HCT116 (cell line): ENCODE results near the gene DRD2. TPM values are rescaled to one million over a fixed set of nuclear protein-coding genes. Genes with fewer than 3 reads are reported as not detected.

Experiments
- ATAC-seq: fragments of 200-7000 bp; cut with Tn5 transposase; 2 replicates; pipeline ENCODE4 v1.9.1; 2020; ENCODE audit warnings: mild to moderate bottlenecking, moderate library complexity
- BruUV-seq: library from RNA; stranded (reverse); fragments of 400-500 nt; replicated peaks from 2 replicates; lab custom pipeline; 2021; lab: Mats Ljungman, UMichigan
- CTCF ChIA-PET: fragments of 300-600 bp; sonication (Branson Sonifier 250); formaldehyde crosslinking; loops from one replicate; lab custom pipeline; 2021; ENCODE audit warnings: antibody characterized with exemption; lab: Charles Lee
- POLR2A ChIA-PET: fragments of 300-600, 350-600 bp; sonication (Branson Sonifier 250); formaldehyde crosslinking; loops from one replicate; lab custom pipeline; 2021; ENCODE audit warnings: antibody characterized with exemption; lab: Charles Lee
- RAD21 ChIA-PET, 2 experiments: fragments of 300-600 bp; sonication (Branson Sonifier 250); formaldehyde crosslinking; loops; one replicate each; lab custom pipeline; 2023; ENCODE audit warnings: low total read pairs in 2 of 2; ENCODE audit not compliant: uncharacterized antibody in 2 of 2, unreplicated experiment in 2 of 2, low non-redundant PET in 1 of 2; lab: Charles Lee
- DNase-seq: peaks from one replicate; pipeline ENCODE4 v3.0.0-alpha.2; 2010; ENCODE audit warnings: low read depth, low spot score
- H2AFZ ChIP-seq: fragments of 200-600 bp; shearing (Covaris generic), sonication (generic); 2 replicates; pipeline ENCODE4 v1.6.1; 2017; ENCODE audit warnings: low read depth, mixed run types, mixed read lengths, antibody characterized with exemption, low read length; ENCODE audit not compliant: poor library complexity, severe bottlenecking
- H3K27ac ChIP-seq: 2 replicates; pipeline ENCODE4 v1.5.1; 2012; ENCODE audit warnings: low read depth, low read length
- H3K27me3 ChIP-seq: fragments of 200-600 bp; sonication (generic); 2 replicates; pipeline ENCODE4 v1.6.1; 2016; ENCODE audit warnings: mixed run types, low read length, mixed read lengths; ENCODE audit not compliant: insufficient read depth
- H3K36me3 ChIP-seq, 2 experiments: fragments of 200-500 bp in 1 of 2; fragments of 200-600 bp in 1 of 2; sonication (Bioruptor generic) in 1 of 2; sonication (generic) in 1 of 2; 2 replicates each; pipeline versions ENCODE4 v1.5.1 to v1.6.1; 2014 to 2016; ENCODE audit warnings: low read length in 2 of 2, inconsistent platforms in 1 of 2, mixed read lengths in 1 of 2, mixed run types in 1 of 2; ENCODE audit not compliant: insufficient read depth in 2 of 2, control insufficient read depth in 1 of 2
- H3K4me1 ChIP-seq, 2 experiments: fragments of 200-600 bp in 1 of 2; sonication (generic) in 1 of 2; 2 replicates each; pipeline versions ENCODE4 v1.5.1 to v1.6.1; 2012 to 2017; ENCODE audit warnings: low read length in 2 of 2, inconsistent platforms in 1 of 2, mild to moderate bottlenecking in 1 of 2, mixed read lengths in 1 of 2, mixed run types in 1 of 2, moderate library complexity in 1 of 2; ENCODE audit not compliant: insufficient read depth in 2 of 2, control insufficient read depth in 1 of 2
- H3K4me2 ChIP-seq: fragments of 200-600 bp; sonication (generic); 2 replicates; pipeline ENCODE4 v1.6.1; 2017; ENCODE audit warnings: mixed run types, low read length, mixed read lengths
- H3K4me3 ChIP-seq, 2 experiments: fragments of 200-600 bp in 1 of 2; sonication (generic) in 1 of 2; replicated peaks in 1 of 2; 2 replicates each; pipeline ENCODE4 v1.5.1; 2011 to 2016; ENCODE audit warnings: low read length in 2 of 2, control low read depth in 1 of 2, low read depth in 1 of 2, mild to moderate bottlenecking in 1 of 2, mixed read lengths in 1 of 2, mixed run types in 1 of 2
- H3K79me2 ChIP-seq: fragments of 200-600 bp; sonication (generic); 2 replicates; pipeline ENCODE4 v1.6.1; 2017; ENCODE audit warnings: mild to moderate bottlenecking, mixed run types, low read length, moderate library complexity, mixed read lengths; ENCODE audit not compliant: insufficient read depth
- H3K9ac ChIP-seq: fragments of 200-600 bp; sonication (generic); 2 replicates; pipeline ENCODE4 v1.6.1; 2016; ENCODE audit warnings: low read length, mixed read lengths
- H3K9me2 ChIP-seq: fragments of 200-600 bp; sonication (generic), shearing (Covaris generic); 2 replicates; pipeline ENCODE4 v1.6.1; 2017; ENCODE audit warnings: mixed run types, mild to moderate bottlenecking, moderate library complexity; ENCODE audit not compliant: insufficient read depth
- H3K9me3 ChIP-seq, 2 experiments: fragments of 200-500 bp in 1 of 2; fragments of 200-600 bp in 1 of 2; sonication (Bioruptor generic) in 1 of 2; sonication (generic) in 1 of 2; 2 replicates each; pipeline ENCODE4 v1.6.1; 2014 to 2017; ENCODE audit warnings: low read length in 2 of 2, mixed read lengths in 2 of 2, inconsistent platforms in 1 of 2, low read depth in 1 of 2, mild to moderate bottlenecking in 1 of 2, mixed run types in 1 of 2, moderate library complexity in 1 of 2; ENCODE audit not compliant: control insufficient read depth in 1 of 2, insufficient read depth in 1 of 2
- H4K20me1 ChIP-seq: fragments of 200-600 bp; sonication (generic), shearing (Covaris generic); 2 replicates; pipeline ENCODE4 v1.6.1; 2017; ENCODE audit warnings: mixed run types, mild to moderate bottlenecking, moderate library complexity; ENCODE audit not compliant: insufficient read depth
- ATF3 ChIP-seq: IDR thresholded peaks from 2 replicates; pipeline ENCODE4 v1.6.1; 2012
- CBX3 ChIP-seq: IDR thresholded peaks from 2 replicates; pipeline ENCODE4 v1.6.1; 2012; ENCODE audit warnings: low read depth
- CEBPB ChIP-seq: IDR thresholded peaks from 2 replicates; pipeline ENCODE4 v1.6.1; 2012; ENCODE audit warnings: low read depth
- EGR1 ChIP-seq: IDR thresholded peaks from 2 replicates; pipeline ENCODE4 v1.6.1; 2012; ENCODE audit warnings: low read depth
- EZH2 ChIP-seq: fragments of 200-600 bp; sonication (generic); IDR thresholded peaks from 2 replicates; pipeline ENCODE4 v1.6.1; 2017; ENCODE audit warnings: antibody characterized with exemption, mixed run types
- JUND ChIP-seq: IDR thresholded peaks from 2 replicates; pipeline ENCODE4 v1.6.1; 2012
- MAX ChIP-seq: IDR thresholded peaks from 2 replicates; pipeline ENCODE4 v1.6.1; 2012
- POLR2A ChIP-seq: IDR thresholded peaks from 2 replicates; pipeline ENCODE4 v1.7.0; 2011; ENCODE audit warnings: borderline replicate concordance; ENCODE audit not compliant: insufficient read depth, insufficient read length; ENCODE audit errors: extremely low read depth
- POLR2AphosphoS5 ChIP-seq: IDR thresholded peaks from 2 replicates; pipeline ENCODE4 v1.6.1; 2011; ENCODE audit warnings: mild to moderate bottlenecking, low read depth, low read length, moderate library complexity
- RAD21 ChIP-seq: IDR thresholded peaks from 2 replicates; pipeline ENCODE4 v1.6.1; 2012; ENCODE audit warnings: low read depth, mild to moderate bottlenecking
- SIN3A ChIP-seq: IDR thresholded peaks from 2 replicates; pipeline ENCODE4 v1.6.1; 2012; ENCODE audit warnings: low read depth
- SP1 ChIP-seq: IDR thresholded peaks from 2 replicates; pipeline ENCODE4 v1.6.1; 2012; ENCODE audit warnings: low read depth
- SRF ChIP-seq: IDR thresholded peaks from 2 replicates; pipeline ENCODE4 v1.6.1; 2012; ENCODE audit warnings: low read depth
- YY1 ChIP-seq: IDR thresholded peaks from 2 replicates; pipeline ENCODE4 v1.6.1; 2011; ENCODE audit warnings: low read length, low read depth, moderate library complexity, mild to moderate bottlenecking; ENCODE audit not compliant: insufficient replicate concordance; ENCODE audit errors: extremely low read depth
- ZFX ChIP-seq: fragments of 450-650 bp; IDR thresholded peaks from 2 replicates; pipeline ENCODE4 v1.6.1; 2017
- ZNF274 ChIP-seq: fragments of 200-500 bp; sonication (Bioruptor generic); IDR thresholded peaks from 2 replicates; pipeline ENCODE4 v1.6.1; 2014; ENCODE audit warnings: mild to moderate bottlenecking, low read depth, low read length, inconsistent platforms
- intact Hi-C: fragments of 100-400 bp; cut with micrococcal nuclease; formaldehyde crosslinking; loops from 2 replicates; pipeline ENCODE4 v1.10.0; 2022
- total RNA-seq: library from RNA; stranded (reverse); gene quantifications from one replicate; pipeline ENCODE4 v1.2.1, GENCODE V29; 2021; ENCODE audit not compliant: unreplicated experiment

The DRD2 gene
- total RNA-seq, 1 experiment from 2014 or later = not detected

- Histone ChIP-seq H3K27ac (no peak overlapping the region), H3K4me2 (no peak overlapping the region), H4K20me1 (no peaks in the 10 kb centered on the region), H3K27me3 (peaks cover 27% of the 10 kb centered on the region; the same call in 1 of the 2 replicates), H3K9me3 (no peaks in the 10 kb centered on the region), H2AFZ (no peak overlapping the region), H3K9me2 (no peaks in the 10 kb centered on the region), H3K36me3 (no peaks in the 10 kb centered on the region), H3K4me1 (no peaks in the 10 kb centered on the region), H3K9ac (no peak overlapping the region), H3K4me3 (no peak overlapping the region)
- intact Hi-C loops = no loop called here
- ChIA-PET RAD21 (no interaction called here), CTCF (no interaction called here)
- ATAC-seq (no peak), DNase-seq (no peak)
- TF ChIP-seq ZFX (no peak), SIN3A (no peak), ATF3 (no peak), CBX3 (no peak), SP1 (no peak), YY1 (no peak), ZNF274 (no peak), POLR2AphosphoS5 (no peak), RAD21 (no peak), EGR1 (no peak), EZH2 (no peak), POLR2A (no peak), JUND (no peak), SRF (no peak), CEBPB (no peak), MAX (no peak)
- TF ChIP-seq, all 23 proteins: peak for 0
- no peaks in the 10 kb centered on the region for H3K79me2 ChIP-seq
- BruUV-seq = no TSS peak
- POLR2A ChIA-PET = no interaction called here
Measured at GRCh38 chr11:113449743-113450142, 25.5 kb downstream of the DRD2 start.
